NCI-H2171 (cell line): ENCODE results near the gene FAU.
A peak's percentile ranks its signal among the peaks of the same experiment; 100 is the strongest.

Source experiments
- DNase-seq: peaks from one replicate; lab custom pipeline; 2025; lab: John Stamatoyannopoulos, UW

The FAU gene

DNA sequence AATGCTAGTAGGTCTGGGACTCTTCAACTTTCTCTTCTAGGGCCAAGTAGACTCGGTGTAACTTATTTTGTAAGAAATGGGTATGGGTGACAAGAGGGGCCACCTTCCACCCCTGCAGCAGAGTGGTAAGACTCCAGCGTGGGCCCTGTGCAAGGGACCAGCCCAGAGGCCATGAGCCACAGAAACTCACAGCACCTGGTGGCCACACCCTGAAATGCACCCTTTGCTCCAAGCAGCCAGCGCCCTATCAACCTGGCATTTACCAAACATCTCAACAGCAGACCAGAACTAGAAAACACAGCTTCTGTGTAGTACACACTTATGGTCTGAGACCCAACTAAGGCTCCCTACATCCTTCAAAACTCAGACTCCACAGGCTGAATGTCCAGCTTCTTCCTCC, 43.8 kb downstream of the FAU start:
- no peak for DNase-seq

DNA sequence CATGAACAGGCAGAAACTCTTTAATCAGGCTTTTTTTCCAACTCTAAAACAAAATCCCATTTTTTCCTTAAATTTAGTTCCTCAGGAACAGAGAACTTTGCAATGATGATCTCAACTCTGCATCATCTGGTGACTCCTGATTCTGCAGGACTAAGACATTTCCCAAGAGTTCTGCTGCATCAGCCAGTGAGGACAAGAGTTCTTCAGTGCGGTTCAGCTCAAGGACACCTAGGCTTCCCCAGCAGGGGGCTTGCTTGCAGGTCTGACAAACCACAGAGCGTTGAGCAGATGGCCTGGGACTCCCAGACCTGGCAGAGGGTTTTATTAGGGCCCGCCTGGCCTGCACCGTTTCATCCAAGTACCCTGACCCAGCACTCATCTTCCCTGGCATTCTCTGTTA, 44.5 kb downstream of the FAU start:
- DNase-seq, result peak; percentile 35

- DNase-seq, result no peak
These were observed 49.3 kb downstream of the FAU start for GRCh38 chr11:65072631-65072966.

- DNase-seq, result no peak
These were observed 49.9 kb downstream of the FAU start for GRCh38 chr11:65071907-65072630.
